CD4-positive, alpha-beta T cell treated with Interleukin-17A for 4 hours (primary cell): ENCODE measurements around the gene GPR37.

ENCODE experiments used
- DNase-seq: peaks from one replicate; pipeline ENCODE4 v3.0.0-alpha.2; 2020; ENCODE audit warnings: mixed read lengths

Gene GPR37

GRCh38 chr7:124723012-124723411 lies 42.6 kb downstream of the GPR37 start:
- no peak for DNase-seq

- no peak for DNase-seq
These were observed 43.3 kb downstream of the GPR37 start for GRCh38 chr7:124722292-124722691.

DNA sequence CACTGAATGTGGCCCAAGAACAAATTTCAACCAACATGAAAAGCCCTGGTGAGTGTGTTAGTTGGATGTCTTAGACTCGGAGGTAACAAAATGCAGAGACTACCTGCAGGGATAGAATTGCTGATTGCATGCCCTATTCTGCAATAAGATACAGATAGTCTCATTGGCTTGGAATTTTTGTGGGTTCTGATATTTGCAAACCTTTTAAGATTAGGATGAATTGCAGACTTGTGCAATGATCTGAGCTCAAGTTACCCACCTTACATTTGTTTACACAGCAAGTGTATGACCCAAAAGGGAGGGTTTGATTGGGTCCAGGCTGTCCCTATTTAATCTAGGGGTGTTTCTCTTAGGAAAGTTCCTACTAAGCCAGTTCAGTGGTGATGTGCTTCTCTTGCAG lies 45.4 kb downstream of the GPR37 start:
- DNase-seq = no peak

DNA sequence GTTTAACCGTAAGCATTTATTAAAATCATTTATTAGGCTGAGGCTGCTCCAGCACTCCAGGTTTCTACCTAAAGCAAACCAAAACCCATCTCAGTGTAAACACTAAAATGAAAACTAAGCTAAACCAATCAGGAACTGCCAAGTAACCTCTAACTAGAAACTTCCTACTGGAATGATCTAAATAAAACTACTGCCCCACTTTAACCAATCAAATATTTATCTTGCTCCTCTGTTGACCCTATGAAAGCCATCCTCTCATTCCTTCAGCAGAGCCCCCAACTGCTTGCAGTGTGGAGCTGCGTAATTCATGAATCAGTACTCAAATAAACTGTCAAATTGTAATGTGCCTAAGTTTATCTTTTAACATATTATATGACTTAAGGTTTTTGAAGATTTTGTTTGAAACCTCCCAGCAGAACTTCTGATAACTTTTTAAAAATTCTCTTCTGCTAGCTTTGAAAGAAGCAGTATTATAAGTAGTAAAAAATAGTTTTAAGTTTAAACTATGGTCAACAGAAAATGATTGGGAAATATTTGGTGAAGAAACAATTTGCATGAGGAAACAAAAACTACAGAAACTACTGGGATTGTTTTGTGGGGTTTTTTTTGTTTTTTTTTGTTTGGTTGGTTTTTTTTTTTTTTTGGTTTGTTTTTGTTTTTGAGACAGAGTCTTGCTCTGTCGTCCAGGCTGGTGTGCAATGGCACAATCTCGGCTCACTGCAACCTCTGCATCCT lies 47.4 kb downstream of the GPR37 start:
- DNase-seq = no peak

GRCh38 chr7:124716894-124717293 lies 48.7 kb downstream of the GPR37 start:
- no peak for DNase-seq

GRCh38 chr7:124713086-124713485 lies 52.5 kb downstream of the GPR37 start:
- no peak for DNase-seq

DNA sequence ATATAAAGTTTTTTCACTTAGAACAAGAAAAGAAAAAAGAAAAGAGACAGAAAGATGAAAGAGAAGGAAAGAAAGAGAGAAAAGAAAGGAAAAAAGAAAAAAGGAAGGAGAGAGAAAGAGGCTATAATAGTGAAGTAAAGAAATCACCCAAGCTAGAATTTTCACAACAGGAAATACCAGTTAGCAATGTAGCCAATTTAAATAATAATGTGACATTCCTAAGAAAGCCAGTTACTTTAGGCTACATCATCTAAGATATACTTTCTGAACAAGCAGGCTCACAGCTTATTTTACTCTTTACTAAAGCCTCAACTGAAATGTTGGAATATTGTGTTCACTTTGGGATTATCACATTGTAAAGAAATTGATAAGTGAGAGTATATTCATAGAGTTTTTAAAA lies 53.6 kb downstream of the GPR37 start:
- DNase-seq = no peak

DNA sequence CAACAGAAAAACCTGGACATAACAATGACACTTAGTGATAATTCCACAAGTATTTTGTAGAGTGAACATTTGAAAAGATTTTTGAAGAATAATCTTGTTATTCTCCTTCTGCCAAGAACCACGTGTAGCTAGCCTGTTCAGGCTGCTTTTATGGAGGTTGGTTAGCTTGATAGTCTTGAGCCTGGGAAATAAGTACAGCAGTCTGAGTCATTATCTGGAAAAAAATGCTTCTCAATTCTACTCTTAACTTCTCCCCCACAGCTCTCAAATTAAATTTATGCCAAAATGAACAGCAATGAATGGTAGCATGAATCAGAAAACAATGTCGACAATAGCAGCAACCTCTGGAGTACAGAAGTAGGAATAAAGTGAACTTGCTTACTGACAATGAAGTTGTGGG lies 63.2 kb downstream of the GPR37 start:
- DNase-seq = no peak

DNA sequence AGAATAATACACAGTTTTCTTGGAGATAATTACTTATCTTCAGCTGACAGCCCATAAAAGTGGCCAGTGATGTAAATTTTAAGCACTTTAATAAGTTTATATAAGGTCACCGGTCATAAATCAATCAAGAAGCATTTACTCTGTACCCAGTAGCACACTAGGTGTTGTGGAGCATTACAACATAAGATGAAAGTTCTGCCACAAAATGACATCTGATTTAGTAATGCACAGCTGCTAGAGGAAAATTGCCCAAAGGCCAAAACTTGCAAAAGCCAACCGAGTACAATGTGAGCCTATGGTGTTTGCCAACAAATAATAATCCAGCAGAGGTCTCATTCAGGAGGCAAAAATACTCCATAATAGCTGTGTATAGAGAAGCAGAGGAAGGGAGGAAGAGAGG lies 63.6 kb downstream of the GPR37 start:
- no peak for DNase-seq

GRCh38 chr7:124700655-124701054 lies 64.9 kb downstream of the GPR37 start:
- DNase-seq = no peak

DNA sequence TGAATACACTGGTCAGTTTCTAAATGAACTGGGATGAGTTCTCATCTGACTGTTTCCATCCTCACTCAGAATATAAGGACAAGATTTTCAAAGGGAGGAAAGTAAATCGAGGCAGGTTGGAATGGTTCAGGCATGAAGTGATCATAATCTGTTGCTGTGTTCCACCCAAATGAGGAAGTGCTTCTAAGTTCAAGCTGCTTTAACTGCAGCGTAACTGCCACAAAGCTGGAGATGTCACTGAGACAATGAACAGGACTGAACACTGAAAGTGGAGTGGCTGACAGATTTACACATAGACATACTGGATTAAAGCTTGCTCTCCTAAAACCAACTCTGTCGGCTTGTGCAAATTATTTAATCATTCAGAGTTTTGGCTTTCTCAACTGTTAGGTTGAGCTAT lies 66.6 kb downstream of the GPR37 start:
- DNase-seq = no peak

DNA sequence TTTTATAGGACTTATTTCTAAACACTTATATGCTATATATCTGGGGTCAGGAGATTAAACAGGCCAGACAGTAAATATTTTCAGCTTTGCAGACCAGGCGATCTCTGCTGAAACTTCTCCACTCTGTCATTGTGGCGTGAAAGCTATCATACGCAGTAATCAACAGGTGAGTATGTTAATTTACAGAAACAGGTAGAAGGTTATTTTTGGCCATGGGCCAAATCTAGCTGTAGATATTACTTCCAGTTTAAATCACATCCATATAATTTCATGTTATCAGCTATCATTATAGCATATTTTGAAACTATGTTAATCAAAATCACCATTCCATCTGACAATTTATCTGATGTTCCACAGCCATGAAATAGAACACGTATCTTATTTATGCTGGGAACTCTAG lies 67.8 kb downstream of the GPR37 start:
- DNase-seq = no peak
